ENCODE data around the gene PLEKHG3. TPM values are rescaled to one million over a fixed set of nuclear protein-coding genes. Genes with fewer than 3 reads are reported as not detected.

Gene PLEKHG3
- total and polyA plus RNA-seq, 8 donors, result 33.3 to 60.7 (median 39.7) TPM

GRCh38 chr14:64718762-64719161 is 14.5 kb downstream of the PLEKHG3 start:
- no peak overlapping the region for H3K4me3 ChIP-seq
- H3K36me3 ChIP-seq, result no peaks in the 10 kb centered on the region
- no peak for DNase-seq
- no peak for ATAC-seq
- no peaks in the 10 kb centered on the region for H3K27me3 ChIP-seq
- TF ChIP-seq, protein P1, sequence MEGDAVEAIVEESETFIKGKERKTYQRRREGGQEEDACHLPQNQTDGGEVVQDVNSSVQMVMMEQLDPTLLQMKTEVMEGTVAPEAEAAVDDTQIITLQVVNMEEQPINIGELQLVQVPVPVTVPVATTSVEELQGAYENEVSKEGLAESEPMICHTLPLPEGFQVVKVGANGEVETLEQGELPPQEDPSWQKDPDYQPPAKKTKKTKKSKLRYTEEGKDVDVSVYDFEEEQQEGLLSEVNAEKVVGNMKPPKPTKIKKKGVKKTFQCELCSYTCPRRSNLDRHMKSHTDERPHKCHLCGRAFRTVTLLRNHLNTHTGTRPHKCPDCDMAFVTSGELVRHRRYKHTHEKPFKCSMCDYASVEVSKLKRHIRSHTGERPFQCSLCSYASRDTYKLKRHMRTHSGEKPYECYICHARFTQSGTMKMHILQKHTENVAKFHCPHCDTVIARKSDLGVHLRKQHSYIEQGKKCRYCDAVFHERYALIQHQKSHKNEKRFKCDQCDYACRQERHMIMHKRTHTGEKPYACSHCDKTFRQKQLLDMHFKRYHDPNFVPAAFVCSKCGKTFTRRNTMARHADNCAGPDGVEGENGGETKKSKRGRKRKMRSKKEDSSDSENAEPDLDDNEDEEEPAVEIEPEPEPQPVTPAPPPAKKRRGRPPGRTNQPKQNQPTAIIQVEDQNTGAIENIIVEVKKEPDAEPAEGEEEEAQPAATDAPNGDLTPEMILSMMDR (IDR thresholded peaks at IDR 0.05), result no peak
- no peak for FAIRE-seq
- H3K9me3 ChIP-seq, result no peaks in the 10 kb centered on the region
- 88 to 91% methylated on average over 7 of the region's 7 CpGs for WGBS, 2 donors
- intact Hi-C loops (cut with DNase I), result no loop called here
- peaks cover 56 to 77% (median 58%) of the 10 kb centered on the region in 3 donors for H3K4me1 ChIP-seq
- peak overlapping the region; percentile 62 to 94 (median 77) for H3K27ac ChIP-seq

DNA sequence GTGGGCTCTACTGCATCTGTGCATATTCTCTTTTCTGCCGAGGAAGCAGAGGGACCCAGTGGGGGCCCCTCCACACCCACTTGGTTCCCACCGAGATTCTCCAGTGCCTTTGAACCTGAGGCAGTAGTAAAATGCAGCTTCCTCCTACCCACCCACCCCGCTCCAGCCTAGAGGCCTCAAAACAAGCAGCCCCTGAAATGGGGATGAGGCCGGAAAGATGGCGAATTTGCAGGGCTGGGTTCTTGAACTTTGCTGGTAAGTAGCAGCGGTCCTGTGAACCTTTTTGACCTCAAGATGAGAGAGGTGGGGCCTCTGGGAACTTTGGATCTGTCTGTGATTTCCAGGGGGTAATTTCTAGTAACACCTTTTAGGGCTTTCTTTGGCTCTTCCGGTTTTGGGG is 15.4 kb downstream of the PLEKHG3 start:
- intact Hi-C loops (cut with DNase I), result no loop called here
- no peak overlapping the region for H3K4me3 ChIP-seq
- TF ChIP-seq, protein P1 (IDR thresholded peaks at IDR 0.05), result no peak
- FAIRE-seq (no peak), ATAC-seq (no peak), DNase-seq (peak in 1 of 6 donors; percentile 30)
- no peaks in the 10 kb centered on the region for H3K36me3 ChIP-seq
- H3K27ac ChIP-seq, result peak overlapping the region; percentile 20 to 94 (median 88)
- WGBS, 2 donors, result 74% methylated on average over 7 of the region's 7 CpGs
- peaks cover 58 to 79% (median 63%) of the 10 kb centered on the region in 3 donors for H3K4me1 ChIP-seq
- no peaks in the 10 kb centered on the region for H3K27me3 ChIP-seq
- no peaks in the 10 kb centered on the region for H3K9me3 ChIP-seq

- peaks cover 58 to 79% (median 65%) of the 10 kb centered on the region in 3 donors for H3K4me1 ChIP-seq
- ATAC-seq, result peak; percentile 49 to 72 (median 60)
- WGBS, 2 donors, result 36 to 39% methylated on average over 7 of the region's 7 CpGs
Observed at GRCh38 chr14:64720131-64720576, 15.9 kb downstream of the PLEKHG3 start.

GRCh38 chr14:64721391-64721791 is 17.2 kb downstream of the PLEKHG3 start:
- Histone ChIP-seq H3K4me1 (peaks cover 69 to 86% (median 75%) of the 10 kb centered on the region in 3 donors), H3K27me3 (no peaks in the 10 kb centered on the region), H3K36me3 (no peaks in the 10 kb centered on the region), H3K27ac (peak overlapping the region; percentile 86 to 94 (median 88)), H3K9me3 (no peaks in the 10 kb centered on the region), H3K4me3 (no peak overlapping the region)
- intact Hi-C loops (cut with DNase I), result no loop called here
- WGBS, 2 donors, result 0 to 10% methylated on average over 5 of the region's 5 CpGs
- no peak for FAIRE-seq
- ATAC-seq, result peak; percentile 55 to 63 (median 58)
- peak; percentile 72 to 82 (median 79) for DNase-seq
- TF ChIP-seq, protein P1 (IDR thresholded peaks at IDR 0.05), result no peak

More at GRCh38 chr14:64720131-64720576, 15.9 kb downstream of the PLEKHG3 start:
- intact Hi-C loops (cut with DNase I), result no loop called here
- TF ChIP-seq, protein P1 (IDR thresholded peaks at IDR 0.05), result no peak
- no peak overlapping the region for H3K4me3 ChIP-seq
- FAIRE-seq (no peak), DNase-seq (peak in 5 of 6 donors; percentile 59 to 73 (median 64))
- no peaks in the 10 kb centered on the region for H3K9me3 ChIP-seq
- H3K36me3 ChIP-seq, result no peaks in the 10 kb centered on the region
- no peaks in the 10 kb centered on the region for H3K27me3 ChIP-seq
- H3K27ac ChIP-seq, result peak overlapping the region; percentile 86 to 94 (median 88)

- DNase-seq (peak in 2 of 6 donors; percentile 31 to 40), ATAC-seq (no peak), FAIRE-seq (no peak)
- H3K9me3 ChIP-seq, result no peaks in the 10 kb centered on the region
- 58 to 59% methylated on average over 9 of the region's 9 CpGs for WGBS, 2 donors
- H3K36me3 ChIP-seq, result no peaks in the 10 kb centered on the region
- intact Hi-C loops (cut with DNase I), result no loop called here
- H3K4me1 ChIP-seq, result peaks cover 69 to 91% (median 80%) of the 10 kb centered on the region in 3 donors
- no peaks in the 10 kb centered on the region for H3K27me3 ChIP-seq
- H3K4me3 ChIP-seq, result no peak overlapping the region
- H3K27ac ChIP-seq, result peak overlapping the region; percentile 86 to 94 (median 88)
- TF ChIP-seq, protein P1 (IDR thresholded peaks at IDR 0.05), result no peak
Observed at GRCh38 chr14:64721899-64722298, 17.7 kb downstream of the PLEKHG3 start.

All from pancreas (tissue), 10 donors.